Prostate gland (tissue), 2 donors: ENCODE measurements around the gene SORBS2. TPM values are rescaled to one million over a fixed set of nuclear protein-coding genes. Genes with fewer than 3 reads are reported as not detected.

Experiments used
- DNase-seq: peaks from one replicate; pipeline ENCODE4 v3.0.0-alpha.2; 2019; ENCODE audit warnings: low spot score
- H3K27ac ChIP-seq, 2 donors: fragments of 200-600 bp; sonication (generic); 2 replicates each; pipeline ENCODE4 v1.5.1; 2017 to 2019
- H3K27me3 ChIP-seq: fragments of 200-600 bp; sonication (generic); replicated peaks from 2 replicates; pipeline ENCODE4 v1.5.1; 2019; ENCODE audit not compliant: insufficient read depth
- H3K36me3 ChIP-seq, 2 donors: fragments of 200-600 bp; sonication (generic); 1 replicate in 1 of 2; 2 replicates in 1 of 2; pipeline versions ENCODE4 v1.5.1 to v1.8.1; 2017 to 2019
- H3K4me1 ChIP-seq: fragments of 200-600 bp; sonication (generic); replicated peaks from 2 replicates; pipeline ENCODE4 v1.5.1; 2019
- H3K4me3 ChIP-seq, 2 donors: fragments of 200-600 bp; sonication (generic); 2 replicates each; pipeline ENCODE4 v1.5.1; 2017 to 2019
- H3K9me3 ChIP-seq: fragments of 200-600 bp; sonication (generic); 2 replicates; pipeline ENCODE4 v1.5.1; 2017
- CTCF ChIP-seq, 4 experiments: fragments of 200-600 bp in 2 of 4; fragments of 450-650 bp in 2 of 4; sonication (generic) in 2 of 4; IDR thresholded peaks; 1 replicate in 3 of 4; 2 replicates in 1 of 4; pipeline ENCODE4 v1.5.1; 2016 to 2019; ENCODE audit warnings: antibody characterized with exemption in 4 of 4, mild to moderate bottlenecking in 2 of 4, moderate library complexity in 2 of 4
- POLR2A ChIP-seq: fragments of 450-650 bp; IDR thresholded peaks from one replicate; pipeline ENCODE4 v1.6.1; 2016; ENCODE audit warnings: antibody characterized with exemption, mild to moderate bottlenecking
- POLR2AphosphoS5 ChIP-seq: sonication (generic); formaldehyde crosslinking; IDR thresholded peaks from one replicate; pipeline ENCODE4 v1.6.1; 2017; ENCODE audit warnings: antibody characterized with exemption
- WGBS: methylation state at CpG from one replicate; pipeline ENCODE4 v1.1.5; 2018; 5-methylcytosine and 5-hydroxymethylcytosine counted together
- intact Hi-C: fragments of 100-400 bp; cut with DNase I; formaldehyde crosslinking; loops from one replicate; pipeline ENCODE4 v1.14.2; 2022
- total RNA-seq, 2 donors: library from RNA; depleted of rRNA; stranded (reverse); fragments of >200 nt; gene quantifications; one replicate each; pipeline ENCODE4 v1.1.0, GENCODE V29; 2016

SORBS2 gene
- total RNA-seq, 2 donors from 2014 or later: 175 to 242 TPM

DNA sequence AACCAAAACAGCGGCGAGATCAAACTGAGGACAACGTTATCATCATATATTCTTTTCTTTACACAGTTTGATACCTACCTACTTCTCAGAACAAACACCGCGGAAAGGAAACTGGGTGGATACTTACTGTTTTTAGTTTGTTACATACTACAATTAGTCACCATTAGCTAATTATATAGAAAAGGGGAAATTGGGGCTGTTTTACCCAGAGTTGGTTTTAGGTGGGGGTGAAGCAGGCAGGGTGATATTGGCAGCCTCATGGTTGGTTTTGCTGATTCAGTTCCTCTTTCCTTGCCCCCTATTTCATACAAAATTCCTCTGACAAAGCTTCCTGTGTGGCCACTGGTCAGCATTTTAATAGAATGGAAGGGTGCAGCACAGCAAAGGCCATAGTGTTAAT lies 77.8 kb downstream of the SORBS2 start:
- Histone ChIP-seq H3K4me1 (no peaks in the 10 kb centered on the region), H3K4me3 (no peak overlapping the region), H3K36me3 (no peaks in the 10 kb centered on the region), H3K27me3 (no peaks in the 10 kb centered on the region), H3K27ac (peak overlapping the region; percentile 40 to 45), H3K9me3 (no peaks in the 10 kb centered on the region)
- DNase-seq: no peak
- TF ChIP-seq CTCF (IDR thresholded peaks at IDR 0.05) (no peak), POLR2A (no peak), POLR2AphosphoS5 (no peak)
- WGBS: 94% methylated on average over 5 of the region's 5 CpGs
- intact Hi-C loops: loop anchor here (5.0 kb wide), 1 partner anchor 293 kb away; no protein-coding TSS in a partner anchor

- Histone ChIP-seq H3K36me3 (no peaks in the 10 kb centered on the region), H3K9me3 (no peaks in the 10 kb centered on the region), H3K27ac (peak overlapping the region; percentile 46 to 49), H3K4me3 (no peak overlapping the region), H3K4me1 (peaks cover 2% of the 10 kb centered on the region), H3K27me3 (no peaks in the 10 kb centered on the region)
- DNase-seq: no peak
- intact Hi-C loops: loop anchor here (5.0 kb wide), 1 partner anchor 296 kb away; no protein-coding TSS in a partner anchor
- 46% methylated on average over 3 of the region's 3 CpGs for WGBS
- TF ChIP-seq POLR2AphosphoS5 (peak; percentile 28), CTCF (IDR thresholded peaks at IDR 0.05) (no peak), POLR2A (no peak)
Observed at GRCh38 chr4:185730849-185731608, 81.0 kb downstream of the SORBS2 start.

- TF ChIP-seq POLR2AphosphoS5 (no peak), CTCF (IDR thresholded peaks at IDR 0.05) (no peak), POLR2A (no peak)
- Histone ChIP-seq H3K4me3 (no peak overlapping the region), H3K36me3 (no peaks in the 10 kb centered on the region), H3K27ac (peak overlapping the region in 1 of 2 donors; percentile 49), H3K9me3 (no peaks in the 10 kb centered on the region), H3K4me1 (peaks cover 2% of the 10 kb centered on the region), H3K27me3 (no peaks in the 10 kb centered on the region)
- WGBS: 72% methylated on average over 4 of the region's 4 CpGs
- no peak for DNase-seq
- intact Hi-C loops: loop anchor here (5.0 kb wide), 1 partner anchor 297 kb away; no protein-coding TSS in a partner anchor
Observed at GRCh38 chr4:185730387-185730786, 81.6 kb downstream of the SORBS2 start.

- WGBS: 84% methylated on average over 4 of the region's 4 CpGs
- H3K9me3 ChIP-seq: no peaks in the 10 kb centered on the region
- no peaks in the 10 kb centered on the region for H3K27me3 ChIP-seq
- no peak overlapping the region for H3K4me3 ChIP-seq
- no peak overlapping the region for H3K27ac ChIP-seq
- H3K36me3 ChIP-seq: no peaks in the 10 kb centered on the region
- H3K4me1 ChIP-seq: peaks cover 2% of the 10 kb centered on the region
- no peak for TF ChIP-seq CTCF (IDR thresholded peaks at IDR 0.05)
- TF ChIP-seq POLR2AphosphoS5: no peak
- no peak for TF ChIP-seq POLR2A
- no peak for DNase-seq
- intact Hi-C loops: no loop called here
Observed at GRCh38 chr4:185729391-185729804, 82.6 kb downstream of the SORBS2 start.

DNA sequence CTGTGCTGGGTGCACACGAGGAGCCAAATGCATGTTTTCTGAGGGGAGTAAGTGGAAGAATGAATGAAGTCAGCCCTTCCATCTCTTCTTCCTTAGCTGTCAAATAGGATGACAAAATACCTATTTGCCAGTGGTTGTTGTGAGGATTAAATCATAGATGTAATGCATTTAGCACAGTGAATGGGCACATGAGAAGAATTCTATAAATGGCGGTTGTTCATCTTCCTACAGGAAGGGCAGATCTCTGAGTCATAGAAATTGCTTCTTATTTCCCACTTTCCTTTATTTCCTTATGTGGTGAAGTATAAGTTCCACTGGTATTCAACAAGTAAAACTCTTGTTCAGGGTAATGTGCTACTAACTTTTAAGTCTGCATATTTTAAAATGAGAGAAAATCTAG lies 83.1 kb downstream of the SORBS2 start:
- DNase-seq: no peak
- Histone ChIP-seq H3K9me3 (no peaks in the 10 kb centered on the region), H3K27ac (no peak overlapping the region), H3K4me1 (peaks cover 2% of the 10 kb centered on the region), H3K27me3 (no peaks in the 10 kb centered on the region), H3K36me3 (no peaks in the 10 kb centered on the region), H3K4me3 (no peak overlapping the region)
- TF ChIP-seq POLR2A (no peak), POLR2AphosphoS5 (no peak), CTCF (IDR thresholded peaks at IDR 0.05) (no peak)
- intact Hi-C loops: no loop called here
- WGBS: 89% methylated on average over 2 of the region's 2 CpGs
